T-cell (primary cell): ENCODE measurements around the gene EML2. TPM values are rescaled to one million over a fixed set of nuclear protein-coding genes. Genes with fewer than 3 reads are reported as not detected.

ENCODE experiments used
- ATAC-seq, 4 experiments: fragments of 200-7000 bp in 3 of 4; fragments of 150-1000 bp in 1 of 4; cut with Tn5 transposase; replicated peaks in 1 of 4; 1 replicate in 3 of 4; 2 replicates in 1 of 4; pipeline ENCODE4 v1.10.0; 2021; ENCODE audit warnings: moderate library complexity in 3 of 4, mild to moderate bottlenecking in 2 of 4, moderate number of reproducible peaks in 1 of 4
- CTCF ChIA-PET, 2 donors: fragments of 300-600 bp; sonication (Branson Sonifier 250); formaldehyde crosslinking; loops; one replicate each; lab custom pipeline; 2022; ENCODE audit warnings: antibody characterized with exemption in 2 of 2; lab: Charles Lee
- POLR2A ChIA-PET, 2 donors: fragments of 300-600 bp; sonication (Branson Sonifier 250); formaldehyde crosslinking; loops; one replicate each; lab custom pipeline; 2022; ENCODE audit warnings: antibody characterized with exemption in 2 of 2; lab: Charles Lee
- DNase-seq, 35 experiments: peaks; one replicate each; pipeline versions ENCODE4 v3.0.0 to v3.0.0-alpha.2; 2013 to 2023
- H3K27ac ChIP-seq: one replicate; pipeline ENCODE4 v1.5.1; 2013; ENCODE audit warnings: low read length
- H3K27me3 ChIP-seq, 2 experiments: replicated peaks in 1 of 2; 1 replicate in 1 of 2; 2 replicates in 1 of 2; pipeline versions ENCODE4 v1.6.1 to v1.7.0; 2013; ENCODE audit warnings: low read length in 1 of 2, mixed read lengths in 1 of 2; ENCODE audit not compliant: control insufficient read depth in 2 of 2, insufficient read depth in 2 of 2; ENCODE audit errors: extremely low read depth in 1 of 2
- H3K36me3 ChIP-seq, 2 donors: 1 replicate in 1 of 2; 2 replicates in 1 of 2; pipeline versions ENCODE4 v1.6.1 to v1.7.0; 2013; ENCODE audit warnings: low read length in 1 of 2; ENCODE audit not compliant: control insufficient read depth in 2 of 2, insufficient read depth in 1 of 2; ENCODE audit errors: extremely low read depth in 1 of 2
- H3K4me1 ChIP-seq, 2 experiments: 1 replicate in 1 of 2; 2 replicates in 1 of 2; pipeline versions ENCODE4 v1.6.1 to v1.7.0; 2013; ENCODE audit warnings: low read length in 2 of 2, mixed read lengths in 1 of 2; ENCODE audit not compliant: insufficient read depth in 2 of 2, control insufficient read depth in 1 of 2; ENCODE audit errors: extremely low read depth in 1 of 2
- H3K4me3 ChIP-seq, 2 donors: 1 replicate in 1 of 2; 2 replicates in 1 of 2; pipeline versions ENCODE4 v1.5.1 to v1.7.0; 2013; ENCODE audit warnings: mild to moderate bottlenecking in 2 of 2, low read length in 1 of 2, moderate library complexity in 1 of 2; ENCODE audit not compliant: control insufficient read depth in 1 of 2; ENCODE audit errors: extremely low read depth in 1 of 2
- H3K9me3 ChIP-seq: 2 replicates; pipeline ENCODE4 v1.7.0; 2013
- H3K27ac Mint-ChIP-seq, 2 donors: one replicate each; pipeline ENCODE4 v1.8.0; 2020 to 2021; ENCODE audit warnings: mild to moderate bottlenecking in 2 of 2, mixed read lengths in 2 of 2
- H3K27me3 Mint-ChIP-seq, 2 donors: one replicate each; pipeline ENCODE4 v1.8.0; 2021 to 2022; ENCODE audit warnings: mixed read lengths in 2 of 2
- H3K36me3 Mint-ChIP-seq: one replicate; pipeline ENCODE4 v1.8.0; 2021; ENCODE audit warnings: mixed read lengths
- H3K4me1 Mint-ChIP-seq, 3 donors: one replicate each; pipeline ENCODE4 v1.8.0; 2020 to 2022; ENCODE audit warnings: mixed read lengths in 3 of 3, mild to moderate bottlenecking in 1 of 3
- H3K4me3 Mint-ChIP-seq, 3 donors: one replicate each; pipeline ENCODE4 v1.8.0; 2020 to 2022; ENCODE audit warnings: mild to moderate bottlenecking in 3 of 3, mixed read lengths in 3 of 3, moderate library complexity in 3 of 3
- H3K9me3 Mint-ChIP-seq, 3 donors: one replicate each; pipeline ENCODE4 v1.8.0; 2020 to 2022; ENCODE audit warnings: mixed read lengths in 3 of 3
- WGBS: methylation state at CpG from one replicate; pipeline ENCODE4 v1.1.5; 2013; ENCODE audit warnings: missing lambda C conversion rate; ENCODE audit not compliant: insufficient coverage; 5-methylcytosine and 5-hydroxymethylcytosine counted together
- total RNA-seq, 35 experiments: library from RNA in 6 of 35; stranded (reverse) in 6 of 35; fragments of 120-200 nt in 1 of 35; gene quantifications; one replicate each; pipeline versions ENCODE4 v1.2.1 to v1.2.4 and lab custom pipeline; 2013 to 2026

The EML2 gene
- total RNA-seq, 5 donors from 2014 or later (not counting 1 experiment from before 2014, with no cell fraction given): 63.7 to 90.5 (median 74.1) TPM

DNA sequence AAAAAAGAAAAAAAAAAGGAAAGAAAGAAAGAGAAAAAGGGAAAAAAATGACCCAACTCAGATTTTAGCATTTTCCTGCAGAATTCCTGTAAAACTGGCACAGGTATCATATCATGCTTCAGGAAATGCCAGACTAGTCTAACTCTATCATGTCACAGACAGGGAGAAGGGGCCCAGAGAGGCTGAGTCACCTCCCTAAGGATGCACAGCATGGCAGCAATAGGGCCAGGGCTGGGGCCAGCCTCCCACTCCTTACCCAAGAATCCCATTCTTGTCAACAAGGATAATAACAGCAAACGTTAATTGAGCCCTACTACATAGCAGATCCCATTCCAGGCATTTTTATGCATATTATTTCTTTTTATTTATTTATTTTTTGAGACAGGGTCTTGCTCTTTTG lies 45.7 kb downstream of the EML2 start:
- Mint-ChIP-seq H3K36me3 (no peaks in the 10 kb centered on the region), H3K4me3 (no peak overlapping the region), H3K4me1 (peaks cover 8 to 18% (median 18%) of the 10 kb centered on the region in 3 donors), H3K9me3 (no peaks in the 10 kb centered on the region), H3K27me3 (peaks cover 58 to 71% of the 10 kb centered on the region in 2 donors), H3K27ac (no peak overlapping the region)
- WGBS: no CpG with 5 or more reads among the region's 1 CpG
- no peak overlapping the region for H3K27ac ChIP-seq
- H3K4me1 ChIP-seq: peaks cover 0 to 6% of the 10 kb centered on the region in 2 experiments
- no peak overlapping the region for H3K4me3 ChIP-seq
- ATAC-seq (no peak), DNase-seq (no peak)
- no peaks in the 10 kb centered on the region for H3K9me3 ChIP-seq
- peaks cover 1 to 72% of the 10 kb centered on the region in 2 experiments for H3K27me3 ChIP-seq
- ChIA-PET POLR2A (no interaction called here), CTCF (interaction anchor here in 1 of 2 donors (0.7 kb wide), 1 partner anchor 543 kb away, joined by 5 read pairs; no protein-coding TSS in a partner anchor)
- H3K36me3 ChIP-seq: no peaks in the 10 kb centered on the region

- peaks cover 0 to 11% (median 7%) of the 10 kb centered on the region in 3 donors for H3K4me1 Mint-ChIP-seq
- no peak for DNase-seq
- Histone ChIP-seq H3K27ac (no peak overlapping the region), H3K36me3 (no peaks in the 10 kb centered on the region), H3K4me3 (no peak overlapping the region), H3K9me3 (no peaks in the 10 kb centered on the region), H3K4me1 (no peaks in the 10 kb centered on the region), H3K27me3 (peaks cover 0 to 64% of the 10 kb centered on the region in 2 experiments)
- POLR2A ChIA-PET: no interaction called here
- no peak overlapping the region for H3K27ac Mint-ChIP-seq
- WGBS: 2% methylated on average over 3 of the region's 4 CpGs
- no peak overlapping the region for H3K4me3 Mint-ChIP-seq
- no peaks in the 10 kb centered on the region for H3K36me3 Mint-ChIP-seq
- peaks cover 50 to 63% of the 10 kb centered on the region in 2 donors for H3K27me3 Mint-ChIP-seq
- CTCF ChIA-PET: no interaction called here
- no peaks in the 10 kb centered on the region for H3K9me3 Mint-ChIP-seq
- no peak for ATAC-seq
These were observed 46.8 kb downstream of the EML2 start for GRCh38 chr19:45592366-45592765.

DNA sequence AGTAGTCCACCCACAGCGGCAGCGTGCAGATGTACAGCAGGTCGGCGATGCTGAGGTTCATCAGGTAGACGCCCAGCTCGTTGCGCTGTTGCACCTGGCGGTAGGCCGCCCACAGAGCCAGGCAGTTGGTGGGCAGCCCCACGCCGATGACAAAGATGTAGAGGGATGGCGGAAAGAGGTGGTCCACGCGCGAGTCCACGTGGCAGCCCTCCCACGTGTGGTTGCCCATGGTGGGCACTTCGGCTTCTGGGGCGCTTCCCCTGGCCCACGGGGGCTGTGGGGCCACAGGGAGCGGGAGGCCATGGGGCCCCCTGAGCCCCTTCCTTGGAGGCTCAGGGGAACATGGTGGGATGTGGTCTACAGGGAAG lies 47.6 kb downstream of the EML2 start:
- H3K9me3 ChIP-seq: no peaks in the 10 kb centered on the region
- no peaks in the 10 kb centered on the region for H3K36me3 ChIP-seq
- peaks cover 0 to 11% (median 5%) of the 10 kb centered on the region in 3 donors for H3K4me1 Mint-ChIP-seq
- DNase-seq: no peak
- no peak for ATAC-seq
- WGBS: 89% methylated on average over 18 of the region's 21 CpGs
- no peaks in the 10 kb centered on the region for H3K36me3 Mint-ChIP-seq
- H3K27me3 Mint-ChIP-seq: peaks cover 42 to 55% of the 10 kb centered on the region in 2 donors
- H3K9me3 Mint-ChIP-seq: no peaks in the 10 kb centered on the region
- H3K4me3 ChIP-seq: no peak overlapping the region
- no peaks in the 10 kb centered on the region for H3K4me1 ChIP-seq
- ChIA-PET CTCF (interaction anchor here (0.6 kb wide), 2 partner anchors 12 to 130 kb away, joined by 3 to 5 read pairs; no protein-coding TSS in a partner anchor), POLR2A (no interaction called here)
- H3K27me3 ChIP-seq: peaks cover 0 to 56% of the 10 kb centered on the region in 2 experiments
- peak overlapping the region in 1 of 2 donors; percentile 40 for H3K27ac Mint-ChIP-seq
- H3K27ac ChIP-seq: no peak overlapping the region
- no peak overlapping the region for H3K4me3 Mint-ChIP-seq

GRCh38 chr19:45591004-45591637 lies 48.1 kb downstream of the EML2 start:
- Mint-ChIP-seq H3K27ac (no peak overlapping the region), H3K4me3 (no peak overlapping the region), H3K27me3 (peaks cover 37 to 50% of the 10 kb centered on the region in 2 donors), H3K36me3 (no peaks in the 10 kb centered on the region), H3K9me3 (no peaks in the 10 kb centered on the region), H3K4me1 (peaks cover 0 to 11% (median 5%) of the 10 kb centered on the region in 3 donors)
- ChIA-PET CTCF (interaction anchor here (0.6 kb wide), 2 partner anchors 13 to 130 kb away, joined by 3 to 5 read pairs; no protein-coding TSS in a partner anchor), POLR2A (no interaction called here)
- Histone ChIP-seq H3K27ac (no peak overlapping the region), H3K4me1 (no peaks in the 10 kb centered on the region), H3K4me3 (no peak overlapping the region), H3K36me3 (no peaks in the 10 kb centered on the region), H3K27me3 (peaks cover 0 to 56% of the 10 kb centered on the region in 2 experiments), H3K9me3 (no peaks in the 10 kb centered on the region)
- ATAC-seq: peak in 3 of 4 experiments; percentile 37 to 73 (median 53)
- 44% methylated on average over 40 of the region's 48 CpGs for WGBS
- peak in 12 of 35 experiments; percentile 2 to 46 (median 25) for DNase-seq

GRCh38 chr19:45590300-45591003 lies 48.7 kb downstream of the EML2 start:
- CTCF ChIA-PET: no interaction called here
- DNase-seq: no peak
- Mint-ChIP-seq H3K27ac (no peak overlapping the region), H3K9me3 (no peaks in the 10 kb centered on the region), H3K4me1 (peaks cover under 1 to 12% (median 6%) of the 10 kb centered on the region in 3 donors), H3K4me3 (no peak overlapping the region), H3K36me3 (no peaks in the 10 kb centered on the region), H3K27me3 (peaks cover 35 to 44% of the 10 kb centered on the region in 2 donors)
- H3K4me1 ChIP-seq: peaks cover 0 to 2% of the 10 kb centered on the region in 2 experiments
- H3K4me3 ChIP-seq: no peak overlapping the region
- no peaks in the 10 kb centered on the region for H3K36me3 ChIP-seq
- ATAC-seq: no peak
- H3K9me3 ChIP-seq: no peaks in the 10 kb centered on the region
- no peak overlapping the region for H3K27ac ChIP-seq
- WGBS: 58% methylated on average over 13 of the region's 15 CpGs
- peaks cover 0 to 51% of the 10 kb centered on the region in 2 experiments for H3K27me3 ChIP-seq
- POLR2A ChIA-PET: no interaction called here

- no peak for ATAC-seq
- Histone ChIP-seq H3K36me3 (no peaks in the 10 kb centered on the region), H3K4me1 (peaks cover 4 to 8% of the 10 kb centered on the region in 2 experiments), H3K27me3 (peaks cover 0 to 48% of the 10 kb centered on the region in 2 experiments), H3K4me3 (no peak overlapping the region), H3K27ac (no peak overlapping the region), H3K9me3 (no peaks in the 10 kb centered on the region)
- 100% methylated on average over 2 of the region's 4 CpGs for WGBS
- ChIA-PET POLR2A (no interaction called here), CTCF (no interaction called here)
- H3K36me3 Mint-ChIP-seq: no peaks in the 10 kb centered on the region
- H3K4me3 Mint-ChIP-seq: no peak overlapping the region
- no peak for DNase-seq
- peaks cover 35 to 41% of the 10 kb centered on the region in 2 donors for H3K27me3 Mint-ChIP-seq
- H3K27ac Mint-ChIP-seq: no peak overlapping the region
- H3K9me3 Mint-ChIP-seq: no peaks in the 10 kb centered on the region
- peaks cover 7 to 18% (median 13%) of the 10 kb centered on the region in 3 donors for H3K4me1 Mint-ChIP-seq
These were observed 49.4 kb downstream of the EML2 start for GRCh38 chr19:45589768-45590167.
